ENCODE measurements around the gene NEU3.

DNA sequence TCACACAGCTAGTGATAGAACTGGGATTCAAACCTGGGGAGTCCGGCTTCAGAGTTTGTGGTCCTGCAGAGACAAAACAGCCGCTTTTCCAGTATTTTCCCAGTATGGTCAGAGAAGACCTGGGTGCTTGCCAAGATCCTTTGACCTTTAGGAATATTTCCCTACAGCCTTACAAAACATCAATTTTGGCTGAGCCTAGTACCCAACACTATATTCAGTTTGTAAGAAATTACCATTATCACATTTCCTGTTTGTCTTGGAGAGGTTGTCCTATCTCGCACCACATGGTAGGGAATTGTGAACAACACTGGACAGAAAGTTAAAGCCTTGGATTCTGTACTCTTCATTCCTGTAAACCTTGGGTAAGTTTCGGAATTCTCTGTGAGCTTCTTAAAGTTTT is 10.7 kb upstream of the NEU3 start:
- TF ChIP-seq POLR2A (IDR thresholded peaks at IDR 0.05; ENCODE audit: low read depth, low read length) (no peak), POLR2AphosphoS5 (IDR thresholded peaks at IDR 0.05; ENCODE audit: low read depth, low read length) (no peak), POU2F2 (IDR thresholded peaks at IDR 0.05; ENCODE audit: low read depth, low read length) (no peak), TAF1 (IDR thresholded peaks at IDR 0.05; ENCODE audit: low read depth, low read length) (no peak)

All from GM12891 (cell line).